Measurements from ENCODE around the gene LHCGR.

Gene LHCGR

GRCh38 chr2:48694149-48694548 lies 61.4 kb downstream of the LHCGR start:
- TF ChIP-seq, protein P1, sequence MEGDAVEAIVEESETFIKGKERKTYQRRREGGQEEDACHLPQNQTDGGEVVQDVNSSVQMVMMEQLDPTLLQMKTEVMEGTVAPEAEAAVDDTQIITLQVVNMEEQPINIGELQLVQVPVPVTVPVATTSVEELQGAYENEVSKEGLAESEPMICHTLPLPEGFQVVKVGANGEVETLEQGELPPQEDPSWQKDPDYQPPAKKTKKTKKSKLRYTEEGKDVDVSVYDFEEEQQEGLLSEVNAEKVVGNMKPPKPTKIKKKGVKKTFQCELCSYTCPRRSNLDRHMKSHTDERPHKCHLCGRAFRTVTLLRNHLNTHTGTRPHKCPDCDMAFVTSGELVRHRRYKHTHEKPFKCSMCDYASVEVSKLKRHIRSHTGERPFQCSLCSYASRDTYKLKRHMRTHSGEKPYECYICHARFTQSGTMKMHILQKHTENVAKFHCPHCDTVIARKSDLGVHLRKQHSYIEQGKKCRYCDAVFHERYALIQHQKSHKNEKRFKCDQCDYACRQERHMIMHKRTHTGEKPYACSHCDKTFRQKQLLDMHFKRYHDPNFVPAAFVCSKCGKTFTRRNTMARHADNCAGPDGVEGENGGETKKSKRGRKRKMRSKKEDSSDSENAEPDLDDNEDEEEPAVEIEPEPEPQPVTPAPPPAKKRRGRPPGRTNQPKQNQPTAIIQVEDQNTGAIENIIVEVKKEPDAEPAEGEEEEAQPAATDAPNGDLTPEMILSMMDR (IDR thresholded peaks at IDR 0.05; ENCODE audit: insufficient read depth, missing control alignments), result no peak
- no peak for DNase-seq (ENCODE audit: insufficient read length, low spot score)
- FAIRE-seq, result no peak

GRCh38 chr2:48693645-48694044 lies 61.9 kb downstream of the LHCGR start:
- FAIRE-seq (no peak), DNase-seq (ENCODE audit: insufficient read length, low spot score) (no peak)
- TF ChIP-seq, protein P1 (IDR thresholded peaks at IDR 0.05; ENCODE audit: insufficient read depth, missing control alignments), result no peak

DNA sequence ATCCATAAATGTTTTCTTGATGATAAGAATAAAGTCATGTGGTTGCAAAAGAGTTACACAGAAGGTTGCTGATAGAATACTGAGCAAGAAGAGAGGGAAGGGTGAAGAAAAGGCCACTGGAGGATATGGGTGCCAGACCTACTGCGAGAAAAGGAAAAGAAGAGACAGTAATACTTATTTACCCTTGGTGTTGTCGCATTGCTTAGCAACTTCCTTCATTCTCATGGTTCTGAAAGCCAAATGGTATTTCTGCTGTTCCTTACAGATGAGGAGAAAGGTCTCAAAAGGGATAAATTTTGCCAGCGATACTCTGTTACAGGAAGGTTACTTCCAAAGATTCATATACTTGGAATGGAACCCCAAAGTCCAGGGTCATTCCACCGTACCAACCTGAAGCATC lies 62.5 kb downstream of the LHCGR start:
- FAIRE-seq (no peak), DNase-seq (ENCODE audit: insufficient read length, low spot score) (no peak)
- TF ChIP-seq, protein P1 (IDR thresholded peaks at IDR 0.05; ENCODE audit: insufficient read depth, missing control alignments), result no peak

DNA sequence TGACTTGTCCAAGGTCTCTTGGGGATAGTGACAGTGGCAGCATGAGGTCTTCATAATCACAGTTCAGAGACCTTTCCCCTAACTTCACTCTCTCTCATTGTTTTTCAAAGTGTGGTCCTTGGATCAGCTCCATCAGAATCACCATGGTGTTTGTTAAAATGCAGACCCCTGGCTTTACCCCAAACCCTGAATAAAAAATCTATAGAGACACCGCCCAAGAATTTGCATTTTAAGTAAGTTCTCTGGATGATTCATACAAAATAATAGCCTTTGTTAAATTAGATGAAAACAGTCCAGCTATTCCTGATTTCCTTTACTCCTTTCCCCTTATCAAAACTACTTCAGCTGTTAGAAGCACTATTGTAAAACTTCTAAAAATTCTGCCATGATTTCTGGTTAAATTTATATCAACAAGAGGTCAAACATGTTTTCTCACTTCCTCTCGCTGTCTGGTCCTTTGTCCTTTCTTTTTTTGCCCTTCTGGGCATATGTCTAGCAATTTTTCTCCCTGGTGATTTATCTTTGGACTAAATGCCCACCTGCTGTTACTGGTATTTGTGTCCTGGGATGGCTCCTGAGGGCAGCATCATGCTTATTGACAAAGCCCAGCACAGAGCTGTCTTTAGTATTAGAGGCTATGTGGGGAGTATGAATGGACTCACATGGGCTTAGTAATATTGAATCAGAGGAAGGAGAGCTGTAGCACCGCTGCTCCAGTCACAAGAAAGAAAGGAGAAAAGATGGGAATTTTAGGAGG lies 63.4 kb downstream of the LHCGR start:
- no peak for DNase-seq (ENCODE audit: insufficient read length, low spot score)
- TF ChIP-seq, protein P1 (IDR thresholded peaks at IDR 0.05; ENCODE audit: insufficient read depth, missing control alignments), result no peak
- no peak for FAIRE-seq

- DNase-seq (ENCODE audit: insufficient read length, low spot score) (no peak), FAIRE-seq (no peak)
- TF ChIP-seq, protein P1 (IDR thresholded peaks at IDR 0.05; ENCODE audit: insufficient read depth, missing control alignments), result no peak
Measured at GRCh38 chr2:48685126-48685525, 70.4 kb downstream of the LHCGR start.

GRCh38 chr2:48677450-48677849 lies 78.1 kb downstream of the LHCGR start:
- FAIRE-seq (no peak), DNase-seq (ENCODE audit: insufficient read length, low spot score) (no peak)
- TF ChIP-seq, protein P1 (IDR thresholded peaks at IDR 0.05; ENCODE audit: insufficient read depth, missing control alignments), result no peak

DNA sequence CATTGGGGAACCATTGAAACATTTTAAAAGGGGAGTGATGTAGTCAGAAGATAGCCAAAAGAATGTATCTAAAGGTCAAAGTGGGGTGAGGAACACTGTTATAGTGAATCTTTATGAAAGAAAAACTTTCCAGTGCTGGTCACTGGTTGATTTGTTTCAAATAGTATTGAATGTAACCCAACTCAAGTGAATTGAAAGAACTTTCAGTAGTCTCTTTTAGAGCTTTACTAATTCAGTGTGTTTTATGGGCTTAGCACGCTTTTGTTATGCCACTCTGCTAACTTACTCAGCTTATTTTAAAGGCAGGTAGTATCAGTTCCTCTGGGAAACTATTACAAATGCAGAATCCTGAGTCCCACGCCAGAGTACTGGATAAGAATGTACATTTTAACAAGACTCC lies 80.6 kb downstream of the LHCGR start:
- TF ChIP-seq, protein P1 (IDR thresholded peaks at IDR 0.05; ENCODE audit: insufficient read depth, missing control alignments), result no peak
- no peak for FAIRE-seq
- no peak for DNase-seq (ENCODE audit: insufficient read length, low spot score)
